K562 (cell line): ENCODE results near the gene PNRC2. TPM values are rescaled to one million over a fixed set of nuclear protein-coding genes. Genes with fewer than 3 reads are reported as not detected.
A peak's percentile ranks its signal among the peaks of the same experiment; 100 is the strongest.

Source experiments
- ATF2 ChIP-seq: sonication (generic); formaldehyde crosslinking; IDR thresholded peaks from 2 replicates; pipeline ENCODE4 v1.8.1; 2022; ENCODE audit warnings: missing genetic modification reagents
- ATF7 ChIP-seq: fragments of 450-650 bp; IDR thresholded peaks from 2 replicates; pipeline ENCODE4 v1.7.1; 2014; ENCODE audit warnings: mild to moderate bottlenecking, moderate library complexity
- BCL6 ChIP-seq: fragments of 250-450 bp; sonication (Bioruptor Pico); IDR thresholded peaks from 2 replicates; pipeline ENCODE4 v1.4.0; 2020
- CGGBP1 ChIP-seq: fragments of 250-450 bp; sonication (Bioruptor Pico); IDR thresholded peaks from 2 replicates; pipeline ENCODE4 v1.9.0; 2021; ENCODE audit warnings: mild to moderate bottlenecking
- COPS2 ChIP-seq: fragments of 450-650 bp; conservative IDR thresholded peaks from 2 replicates; pipeline ENCODE4 v1.6.1; 2016; ENCODE audit warnings: mild to moderate bottlenecking, moderate library complexity
- CXXC5 ChIP-seq: fragments of 250-450 bp; sonication (Bioruptor Pico); IDR thresholded peaks from 2 replicates; pipeline ENCODE4 v1.8.0; 2022; ENCODE audit warnings: inconsistent platforms, mild to moderate bottlenecking, moderate library complexity
- GATA2 ChIP-seq: sonication (generic); formaldehyde crosslinking; IDR thresholded peaks from 2 replicates; pipeline ENCODE4 v1.4.0; 2020; ENCODE audit warnings: mild to moderate bottlenecking, missing genetic modification reagents
- MIER1 ChIP-seq: fragments of 450-650 bp; IDR thresholded peaks from 2 replicates; pipeline ENCODE4 v1.6.1; 2016; ENCODE audit warnings: antibody characterized with exemption, mild to moderate bottlenecking, low read depth
- PHF20 ChIP-seq: fragments of 450-650 bp; IDR thresholded peaks from 2 replicates; pipeline ENCODE4 v1.6.1; 2018; ENCODE audit not compliant: partially characterized antibody
- PKNOX1 ChIP-seq: fragments of 450-650 bp; IDR thresholded peaks from 2 replicates; pipeline ENCODE4 v1.6.1; 2016
- RBM17 ChIP-seq: fragments of 200-400 bp; formaldehyde crosslinking; IDR thresholded peaks from 2 replicates; pipeline ENCODE4 v1.6.1; 2017; ENCODE audit warnings: low read depth, mild to moderate bottlenecking, low read length, borderline replicate concordance
- SAFB ChIP-seq: fragments of 200-400 bp; formaldehyde crosslinking; IDR thresholded peaks from 2 replicates; pipeline ENCODE4 v1.6.1; 2017; ENCODE audit warnings: low read depth, low read length, borderline replicate concordance
- SMARCE1 ChIP-seq: fragments of 450-650 bp; IDR thresholded peaks from 2 replicates; pipeline ENCODE4 v1.7.1; 2016; ENCODE audit warnings: mild to moderate bottlenecking
- SP1 ChIP-seq: sonication (generic); formaldehyde crosslinking; IDR thresholded peaks from 2 replicates; pipeline ENCODE4 v1.8.1; 2022; ENCODE audit warnings: mild to moderate bottlenecking, missing genetic modification reagents
- TAF7 ChIP-seq: fragments of 450-650 bp; IDR thresholded peaks from 2 replicates; pipeline ENCODE4 v1.6.1; 2016; ENCODE audit warnings: missing genetic modification characterization, missing compliant biosample characterization
- ZBTB26 ChIP-seq: fragments of 450-650 bp; formaldehyde crosslinking; IDR thresholded peaks from 2 replicates; pipeline ENCODE4 v1.4.0; 2022; ENCODE audit warnings: missing genetic modification characterization
- ZNF655 ChIP-seq: fragments of 250-450 bp; sonication (Bioruptor Pico); IDR thresholded peaks from 2 replicates; pipeline ENCODE4 v1.5.0; 2021
- ZNF695 ChIP-seq: fragments of 450-650 bp; formaldehyde crosslinking; IDR thresholded peaks from 2 replicates; pipeline ENCODE4 v1.4.0; 2020; ENCODE audit warnings: mild to moderate bottlenecking, moderate library complexity
- ZNF740 ChIP-seq, 3 experiments: fragments of 200-800 bp in 1 of 3; sonication (Bioruptor generic) in 1 of 3; sonication (generic) in 1 of 3; formaldehyde crosslinking in 1 of 3; IDR thresholded peaks; 2 replicates each; pipeline versions ENCODE4 v1.6.1 to v1.8.0; 2016 to 2022; ENCODE audit warnings: mild to moderate bottlenecking in 2 of 3, missing compliant biosample characterization in 2 of 3, missing genetic modification characterization in 2 of 3, missing genetic modification reagents in 1 of 3
- ZNF77 ChIP-seq: fragments of 250-450 bp; sonication (Bioruptor Pico); IDR thresholded peaks from 2 replicates; pipeline ENCODE4 v1.5.0; 2020
- ZNF778 ChIP-seq: fragments of 450-650 bp; formaldehyde crosslinking; IDR thresholded peaks from 2 replicates; pipeline ENCODE4 v1.4.0; 2020; ENCODE audit warnings: mild to moderate bottlenecking, moderate library complexity
- polyA plus RNA-seq, 8 experiments: library from polyadenylated mRNA; depleted of rRNA in 4 of 8; stranded (reverse) in 5 of 8; unstranded in 3 of 8; fragments of >200 nt; fragmentation: Nextera tagmentation in 2 of 8; fragmentation: Illumina TruSeq in 1 of 8; extraction: Ambion mirVana in 2 of 8; extraction: Trizol in 1 of 8; gene quantifications; 2 replicates each; pipeline versions ENCODE4 v1.2.1 to v1.2.3, GENCODE V29; 2011 to 2014; ENCODE audit warnings: inconsistent platforms in 1 of 8, missing spikeins in 1 of 8
- total RNA-seq, 7 experiments: library from RNA; depleted of rRNA in 6 of 7; stranded (reverse); fragments of >200 nt in 6 of 7; fragmentation: Illumina TruSeq in 2 of 7; extraction: Trizol in 2 of 7; gene quantifications; 2 replicates each; pipeline versions ENCODE4 v1.2.1 to v1.2.3, GENCODE V29; 2011 to 2021; ENCODE audit warnings: low replicate concordance in 1 of 7

Gene PNRC2
- total and polyA plus RNA-seq, 9 of the 15 experiments (the other 6 are each of a cell fraction or from before 2014, with no cell fraction given) = 127 to 303 (median 203) TPM

GRCh38 chr1:23979881-23980727 is 20.5 kb downstream of the PNRC2 start, which contains the start of gene SRSF10 (continued):
- TF ChIP-seq ATF2 (peak; percentile 64; the same call in 1 of the 2 replicates), MIER1 (no peak), ZBTB26 (CRISPR knock-in tag) (no peak; the same call in 1 of the 2 replicates), ZNF740 (CRISPR knock-in tag; IDR thresholded peaks at IDR 0.05) (peak; percentile 98), ZNF740 (tag; IDR thresholded peaks at IDR 0.05) (peak in 1 of 2 experiments; percentile 95; a peak in 2 of 4 replicates), PKNOX1 (peak; percentile 51; the same call in 1 of the 2 replicates), BCL6 (CRISPR knock-in tag) (no peak), GATA2 (no peak), PHF20 (peak; percentile 84), SAFB (no peak), SP1 (CRISPR knock-in tag) (peak; percentile 87), ZNF778 (CRISPR knock-in tag) (no peak), ZNF655 (CRISPR knock-in tag) (no peak), ZNF695 (no peak), CXXC5 (CRISPR knock-in tag) (peak; percentile 92), RBM17 (no peak), SMARCE1 (peak; percentile 76), COPS2 (no peak), CGGBP1 (CRISPR knock-in tag) (peak; percentile 93; the same call in 1 of the 2 replicates), ATF7 (peak; percentile 86), TAF7 (peak; percentile 60; the same call in 1 of the 2 replicates), ZNF77 (CRISPR knock-in tag) (no peak)
